Measurements from ENCODE around the gene WSCD1.

DNA sequence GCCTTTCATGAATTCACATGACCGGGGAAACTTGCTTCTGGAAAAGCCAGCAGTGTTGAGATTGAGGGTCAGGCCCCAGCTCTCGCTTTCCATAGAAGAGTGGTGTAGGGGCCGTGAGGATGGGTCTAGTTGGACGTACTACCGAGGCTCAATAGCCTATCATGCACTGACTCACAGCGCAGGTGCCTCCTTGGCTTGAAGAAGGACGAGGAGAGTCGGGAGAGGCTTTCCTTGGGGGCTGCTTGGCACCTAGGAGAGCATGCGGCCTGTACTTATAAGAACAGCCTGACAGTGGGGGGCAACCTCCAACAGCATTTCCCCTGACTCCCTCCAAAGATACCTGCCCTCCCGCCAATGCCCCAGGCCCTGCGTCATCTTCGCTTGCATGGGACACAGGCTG, 37.6 kb downstream of the WSCD1 start:
- TF ChIP-seq, protein P1, sequence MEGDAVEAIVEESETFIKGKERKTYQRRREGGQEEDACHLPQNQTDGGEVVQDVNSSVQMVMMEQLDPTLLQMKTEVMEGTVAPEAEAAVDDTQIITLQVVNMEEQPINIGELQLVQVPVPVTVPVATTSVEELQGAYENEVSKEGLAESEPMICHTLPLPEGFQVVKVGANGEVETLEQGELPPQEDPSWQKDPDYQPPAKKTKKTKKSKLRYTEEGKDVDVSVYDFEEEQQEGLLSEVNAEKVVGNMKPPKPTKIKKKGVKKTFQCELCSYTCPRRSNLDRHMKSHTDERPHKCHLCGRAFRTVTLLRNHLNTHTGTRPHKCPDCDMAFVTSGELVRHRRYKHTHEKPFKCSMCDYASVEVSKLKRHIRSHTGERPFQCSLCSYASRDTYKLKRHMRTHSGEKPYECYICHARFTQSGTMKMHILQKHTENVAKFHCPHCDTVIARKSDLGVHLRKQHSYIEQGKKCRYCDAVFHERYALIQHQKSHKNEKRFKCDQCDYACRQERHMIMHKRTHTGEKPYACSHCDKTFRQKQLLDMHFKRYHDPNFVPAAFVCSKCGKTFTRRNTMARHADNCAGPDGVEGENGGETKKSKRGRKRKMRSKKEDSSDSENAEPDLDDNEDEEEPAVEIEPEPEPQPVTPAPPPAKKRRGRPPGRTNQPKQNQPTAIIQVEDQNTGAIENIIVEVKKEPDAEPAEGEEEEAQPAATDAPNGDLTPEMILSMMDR (IDR thresholded peaks at IDR 0.05): no peak
- TF ChIP-seq POLR2A (IDR thresholded peaks at IDR 0.05): no peak
